Left colon (tissue), 2 donors: Measurements from ENCODE around the gene KCNV2. TPM values are rescaled to one million over a fixed set of nuclear protein-coding genes. Genes with fewer than 3 reads are reported as not detected.
A peak's percentile ranks its signal among the peaks of the same experiment; 100 is the strongest.

Experiments
- ATAC-seq: fragments of 200-7000 bp; cut with Tn5 transposase; one replicate; pipeline ENCODE4 v1.9.1; 2020; ENCODE audit warnings: mild to moderate bottlenecking, moderate library complexity
- DNase-seq, 2 donors: peaks; one replicate each; pipeline ENCODE4 v3.0.0-alpha.2; 2020
- intact Hi-C, 2 donors: fragments of 100-400 bp; cut with DNase I in 1 of 2; cut with micrococcal nuclease in 1 of 2; formaldehyde crosslinking; loops; one replicate each; pipeline versions ENCODE4 v1.11.2 to v1.14.0; 2022; cut with DNase I, micrococcal nuclease
- total RNA-seq, 2 donors: library from RNA; stranded (reverse); fragmentation: NEBNext Ultra II Directional; extraction: Animal tissue kit (Norgen Biotek cat#: 25700); gene quantifications; one replicate each; pipeline ENCODE4 v1.2.1, GENCODE V29; 2021
- donor health status: DM: no; HTN: no; CAD: no.
- donor health status: DM: yes; HTN: yes; CAD: no.

Gene KCNV2
- total RNA-seq, 2 donors from 2014 or later: not detected

DNA sequence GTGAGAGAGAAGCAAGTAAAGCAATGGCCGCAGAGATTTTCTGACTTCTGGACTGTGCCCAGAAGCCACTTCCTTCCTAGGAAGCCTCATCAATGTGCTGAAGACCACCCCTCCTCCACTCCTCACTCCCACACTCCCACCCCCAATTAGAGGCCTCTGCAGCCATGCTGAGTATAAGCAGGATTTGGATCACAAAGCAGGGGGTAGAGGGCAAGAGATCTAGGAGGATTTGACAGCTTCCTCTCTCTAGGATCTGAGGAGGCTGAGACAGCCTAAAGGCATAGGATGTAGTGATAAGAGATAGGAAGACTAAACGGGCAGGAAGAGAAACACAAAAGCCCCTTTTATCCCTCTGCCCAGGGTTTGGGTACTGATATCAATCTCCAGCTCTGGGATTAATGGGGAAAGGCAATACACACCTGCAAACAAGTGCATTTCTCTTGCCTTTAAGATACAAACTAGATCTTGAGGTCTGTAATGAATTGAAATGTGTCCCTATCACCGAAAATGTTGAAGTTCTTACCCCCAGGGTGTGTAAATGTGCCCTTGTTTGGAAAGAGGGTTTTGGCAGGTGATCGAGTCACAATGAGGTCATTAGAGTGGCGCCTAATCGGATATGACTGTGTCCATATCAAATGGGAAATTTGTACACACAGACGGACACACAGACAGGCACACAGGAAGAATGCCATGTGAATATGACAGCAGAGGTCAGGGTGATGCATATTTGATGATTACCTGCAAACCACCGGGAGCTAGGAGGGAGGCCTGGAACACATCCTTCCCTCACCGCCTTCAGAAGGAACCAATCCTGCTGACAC, 28.5 kb downstream of the KCNV2 start:
- no peak for DNase-seq
- intact Hi-C loops: no loop called here
- ATAC-seq: no peak

DNA sequence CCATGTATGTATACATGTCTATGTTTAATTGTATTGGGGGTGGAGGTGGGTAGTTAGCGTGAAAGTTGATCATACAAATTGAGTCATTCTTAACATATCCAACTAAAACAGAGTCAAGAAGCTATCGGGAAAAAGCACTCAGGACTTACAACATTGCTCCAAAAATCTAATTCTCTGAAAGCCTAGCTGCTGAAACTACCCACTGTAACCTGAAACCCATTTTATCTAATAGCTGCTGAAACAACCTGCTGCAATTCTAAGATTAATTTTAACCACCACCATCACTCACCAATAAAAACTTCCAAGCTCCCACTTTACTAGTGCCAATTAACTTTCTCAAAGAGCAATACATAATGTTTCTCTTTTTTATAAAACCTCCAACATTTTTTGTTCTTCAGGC, 32.2 kb downstream of the KCNV2 start:
- intact Hi-C loops: no loop called here
- ATAC-seq: no peak
- DNase-seq: no peak

DNA sequence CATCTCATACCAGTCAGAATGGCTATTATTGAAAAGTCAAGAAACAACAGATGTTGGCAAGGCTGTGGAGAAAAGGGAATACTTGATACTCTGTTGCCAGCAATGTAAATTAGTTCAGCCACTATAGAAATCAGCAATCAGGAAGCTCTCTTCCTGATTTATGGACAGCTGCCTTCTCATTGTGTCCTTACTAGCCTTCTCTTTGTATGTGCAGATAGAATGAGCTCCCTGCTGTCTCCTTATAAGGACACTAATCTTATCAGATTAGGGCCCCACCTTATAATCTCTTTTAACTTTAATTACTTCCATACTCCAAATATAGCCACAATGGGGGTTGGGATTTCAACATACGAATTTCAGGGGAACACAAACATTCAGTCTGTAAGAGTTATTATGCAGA, 38.0 kb downstream of the KCNV2 start:
- intact Hi-C loops: no loop called here
- ATAC-seq: peak; percentile 64
- no peak for DNase-seq

DNA sequence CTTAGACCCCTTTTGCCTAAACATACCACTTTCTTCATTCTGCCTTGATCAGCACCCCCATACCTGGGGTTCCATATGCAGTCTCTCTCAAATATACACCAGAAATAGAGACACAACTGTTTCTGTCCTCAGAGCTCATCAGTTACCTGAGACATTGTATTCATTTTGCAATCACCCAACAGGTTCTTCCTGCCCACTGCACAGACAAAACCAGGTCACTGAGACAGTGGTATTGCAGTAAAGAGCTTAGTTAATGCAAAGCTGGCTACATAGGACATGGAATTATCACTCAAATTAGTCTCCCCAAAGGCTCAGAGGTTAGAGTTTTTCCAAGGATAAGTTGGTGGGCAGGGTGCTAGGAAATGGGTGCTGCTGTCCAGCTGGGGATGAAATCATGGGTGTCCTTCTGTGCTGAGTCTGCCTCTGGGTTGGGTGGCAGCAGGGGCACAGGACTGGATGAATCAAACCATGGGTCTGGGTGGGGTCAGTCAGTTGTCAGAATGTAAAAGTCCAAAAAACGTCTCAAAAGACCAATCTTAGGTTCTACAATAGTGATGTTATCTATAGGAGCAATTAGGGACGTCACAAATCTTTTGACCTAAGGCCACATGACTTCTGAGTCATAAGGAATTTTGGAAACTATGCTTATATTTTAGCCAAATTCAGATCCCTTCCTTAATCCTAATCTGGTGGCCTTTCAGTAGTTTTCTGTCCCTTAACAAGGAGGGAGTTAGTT, 41.0 kb downstream of the KCNV2 start:
- ATAC-seq: no peak
- no peak for DNase-seq
- intact Hi-C loops: no loop called here

DNA sequence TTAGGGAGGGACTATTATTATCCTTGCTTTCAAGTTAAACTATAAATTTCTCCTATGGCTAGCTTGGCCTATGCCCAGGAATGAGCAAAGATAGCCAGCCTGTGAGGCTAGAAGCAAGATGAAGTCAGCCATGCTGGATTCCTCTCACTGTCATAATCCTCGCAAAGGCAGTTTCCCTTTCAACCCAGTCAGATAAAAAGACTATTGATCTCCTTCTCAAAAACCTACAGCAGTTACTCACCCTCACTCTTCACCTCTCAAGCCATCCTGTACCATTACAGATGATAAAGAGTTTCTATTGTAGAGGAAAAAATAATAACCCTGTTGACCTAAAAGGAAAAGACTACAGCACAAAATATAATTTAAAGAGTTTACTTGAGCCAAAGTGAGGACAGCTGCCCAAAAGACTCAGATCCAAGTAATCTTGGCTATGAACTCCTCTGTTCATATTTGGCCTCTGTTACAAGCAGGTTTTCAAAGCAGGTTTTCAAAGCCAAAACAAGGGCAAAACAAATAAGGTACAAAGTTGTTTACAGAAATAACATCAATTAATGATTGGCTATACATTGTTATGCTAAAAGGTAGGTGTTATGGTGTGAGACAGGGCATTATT, 41.7 kb downstream of the KCNV2 start:
- ATAC-seq: no peak
- DNase-seq: no peak
- intact Hi-C loops: no loop called here

DNA sequence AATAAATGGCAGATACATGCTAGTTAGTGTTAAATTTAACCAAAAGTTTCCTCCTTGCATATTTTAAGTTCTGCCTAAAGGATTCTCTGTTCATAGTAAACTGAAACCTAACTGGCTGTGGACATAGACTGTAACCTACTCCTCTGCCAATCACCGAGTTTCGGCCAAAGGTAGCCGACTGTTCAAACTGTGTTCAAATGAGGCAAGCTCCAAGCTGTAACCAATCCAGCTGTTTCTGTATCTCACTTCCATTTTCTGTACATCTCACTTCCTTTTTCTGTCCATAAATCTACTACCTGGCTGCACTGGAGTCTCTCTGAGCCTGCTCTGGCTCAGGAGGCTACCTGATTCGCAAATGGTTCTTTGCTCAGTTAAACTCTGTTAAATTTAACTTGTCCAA, 44.1 kb downstream of the KCNV2 start:
- ATAC-seq (no peak), DNase-seq (no peak)
- intact Hi-C loops: no loop called here

DNA sequence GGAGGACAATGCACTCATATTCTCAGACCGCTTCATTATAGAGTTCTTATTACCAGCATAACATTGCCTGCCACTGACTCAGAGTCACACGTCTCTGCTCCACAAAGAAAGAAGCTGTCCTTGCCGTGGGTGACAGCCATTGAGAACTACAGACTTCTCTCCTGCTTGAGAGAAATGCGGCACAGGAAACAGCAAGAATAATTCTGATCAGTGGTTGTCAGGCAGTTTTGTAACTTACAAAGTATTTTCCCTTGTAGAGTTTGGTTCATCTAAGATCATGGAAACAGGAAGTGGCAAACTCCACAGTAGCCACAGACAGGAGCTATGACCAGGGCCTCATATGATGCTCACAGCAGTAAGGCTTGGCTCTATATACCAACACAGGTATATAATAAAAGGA, 47.0 kb downstream of the KCNV2 start:
- ATAC-seq (no peak), DNase-seq (no peak)
- intact Hi-C loops: no loop called here

DNA sequence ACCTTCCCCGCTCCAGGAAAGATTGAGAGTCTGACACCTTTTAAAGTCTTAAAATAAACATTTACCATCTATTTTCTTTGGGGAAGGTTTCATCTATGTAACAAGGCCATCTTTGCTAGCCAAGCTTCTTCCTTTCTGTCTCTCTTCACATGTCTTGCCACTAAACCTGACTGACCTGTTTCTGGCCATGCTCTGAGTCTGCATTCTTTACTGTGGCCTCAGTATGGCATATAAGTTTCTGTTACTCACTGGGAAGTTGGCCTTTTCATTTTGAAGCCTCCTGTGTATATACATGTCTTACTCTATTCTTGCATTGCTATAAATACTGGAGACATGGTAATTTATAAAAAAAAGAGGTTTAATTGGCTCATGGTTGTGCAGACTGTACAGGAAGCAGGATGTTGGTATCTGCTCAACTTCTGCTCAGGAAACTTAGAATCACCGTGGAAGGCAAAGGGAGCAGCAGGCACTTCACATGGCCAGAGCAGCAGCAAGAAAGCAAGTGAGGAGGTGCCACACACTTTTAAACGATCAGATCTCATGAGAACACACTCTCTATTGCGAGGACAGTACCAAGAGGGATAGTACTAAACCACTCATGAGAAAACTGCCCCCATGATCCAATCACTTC, 48.1 kb downstream of the KCNV2 start:
- intact Hi-C loops: no loop called here
- DNase-seq (no peak), ATAC-seq (no peak)

DNA sequence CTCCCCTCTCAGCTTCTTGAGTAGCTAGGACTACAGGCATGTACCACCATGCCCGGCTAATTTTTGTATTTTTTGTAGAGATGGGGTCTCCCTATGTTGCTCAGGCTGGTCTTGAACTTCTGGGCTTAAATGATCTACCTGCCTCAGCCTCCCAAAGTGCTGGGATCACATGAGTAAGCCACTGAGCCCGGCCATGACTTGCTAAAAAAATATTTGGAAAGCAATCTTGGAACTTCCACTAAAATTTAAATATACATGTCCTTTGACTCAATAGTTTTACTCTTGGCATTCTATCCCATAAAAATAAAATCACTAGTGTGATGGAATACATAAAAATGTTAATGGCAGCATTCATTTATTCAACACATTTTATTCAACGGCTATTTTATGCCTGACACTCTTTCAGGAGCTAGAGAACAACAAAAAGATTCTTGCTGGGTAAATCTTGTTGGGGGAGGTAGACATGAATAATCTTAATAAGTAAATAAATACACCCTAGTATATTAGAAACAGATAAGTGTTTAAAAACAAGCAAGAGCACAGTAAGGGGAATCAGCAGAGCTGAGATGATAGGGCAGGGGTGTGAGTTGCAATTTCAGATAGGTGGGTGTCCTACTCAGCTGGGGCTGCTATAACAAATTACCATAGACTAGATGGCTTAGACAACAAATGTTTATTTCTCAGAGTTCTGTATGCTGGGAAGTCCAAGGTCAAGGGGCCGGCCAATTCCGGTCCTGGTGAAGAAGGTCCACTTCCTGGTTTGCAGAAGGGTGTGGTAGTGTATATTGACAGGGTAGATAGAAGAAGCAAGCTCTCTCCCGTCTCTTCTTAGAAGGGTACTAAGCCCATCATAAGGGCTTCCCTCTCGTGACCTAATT, 50.7 kb downstream of the KCNV2 start:
- ATAC-seq (peak; percentile 86), DNase-seq (peak in 1 of 2 donors; percentile 21)
- intact Hi-C loops: no loop called here

DNA sequence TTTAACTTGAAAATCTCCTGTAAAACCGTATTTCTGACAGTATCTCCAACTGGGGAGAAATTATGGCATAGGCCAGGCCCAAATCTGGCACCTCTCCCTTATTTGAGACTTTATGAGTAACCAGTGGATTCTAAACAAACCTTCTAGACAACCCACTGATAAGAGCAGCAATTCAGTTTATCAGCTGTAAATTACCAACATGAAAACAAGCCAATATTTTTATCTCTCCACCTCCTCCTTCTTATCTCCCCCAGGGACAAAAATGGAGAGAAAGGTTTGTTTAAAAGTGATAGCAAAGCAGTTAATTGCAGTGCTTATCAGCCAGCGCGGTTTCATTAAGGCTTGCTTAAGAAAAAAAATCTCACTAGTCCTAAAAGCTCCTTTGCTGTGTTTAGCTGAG, 53.8 kb downstream of the KCNV2 start:
- DNase-seq (no peak), ATAC-seq (peak; percentile 45)
- intact Hi-C loops: no loop called here

DNA sequence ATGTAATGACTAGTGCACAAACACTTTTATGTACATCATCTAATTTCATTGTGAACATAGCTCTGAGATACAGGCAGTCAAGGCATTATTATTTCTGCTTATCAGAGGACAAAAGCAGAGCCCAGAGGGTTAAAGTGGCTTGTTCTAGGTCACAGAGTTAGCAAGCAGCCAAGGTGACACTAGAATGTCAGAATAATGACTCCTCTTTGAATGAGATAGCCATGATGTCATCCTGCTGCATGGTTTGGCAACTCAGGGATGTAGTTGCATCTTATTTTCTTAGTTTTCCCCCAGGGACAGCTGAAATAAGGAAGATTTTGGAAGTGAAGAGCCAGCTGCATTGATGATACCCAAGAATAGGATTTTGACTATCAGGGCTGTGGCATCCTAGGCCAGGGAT, 54.4 kb downstream of the KCNV2 start:
- ATAC-seq: no peak
- intact Hi-C loops: no loop called here
- no peak for DNase-seq

DNA sequence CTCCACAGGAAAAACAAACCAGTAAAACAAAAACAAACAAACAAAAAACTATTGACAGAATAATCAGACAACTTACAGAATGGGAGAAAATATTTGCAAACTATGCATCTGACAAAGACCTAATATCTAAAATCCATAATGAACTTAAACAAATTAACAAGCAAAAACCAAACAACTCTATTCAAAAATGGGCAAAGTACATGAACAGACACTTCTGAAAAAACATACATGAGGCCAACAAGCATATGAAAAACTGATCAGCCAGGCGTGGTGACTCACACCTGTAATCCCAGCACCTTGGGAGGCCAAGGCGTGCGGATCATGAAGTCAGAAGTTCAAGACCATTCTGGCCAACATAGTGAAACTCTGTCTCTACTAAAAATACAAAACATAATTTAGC, 60.1 kb downstream of the KCNV2 start:
- DNase-seq (no peak), ATAC-seq (no peak)
- intact Hi-C loops: no loop called here

DNA sequence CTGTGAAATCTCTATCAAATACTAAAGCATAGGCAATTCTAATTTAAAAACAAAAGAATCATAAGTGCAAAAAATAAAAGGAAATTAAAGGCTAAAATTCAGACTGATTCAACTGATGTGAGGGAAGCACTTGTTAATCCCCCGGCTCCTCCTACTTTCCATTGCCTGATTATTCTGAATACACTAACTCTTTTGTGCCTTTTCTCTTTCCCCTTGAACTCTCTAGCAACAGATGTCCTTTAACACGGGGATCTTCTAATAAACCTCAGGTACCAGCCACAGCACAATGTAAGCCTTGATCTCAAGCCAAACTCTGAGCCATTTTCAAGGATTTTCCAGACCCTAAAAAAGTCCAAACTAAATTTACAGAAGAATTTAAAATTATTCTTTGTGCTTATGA, 61.5 kb downstream of the KCNV2 start:
- intact Hi-C loops: no loop called here
- DNase-seq (no peak), ATAC-seq (no peak)

Other genes starting within 250 kb of the KCNV2 start
- 10 to 100 TPM in 1 of 2 donors, 1 to 10 TPM in 1; 9.6 to 22.6 TPM for gene VLDLR, start 95.7 kb upstream of the KCNV2 start, total RNA-seq
- 10 to 100 TPM; 27.2 to 41.4 TPM for gene PUM3, start 126.6 kb downstream of the KCNV2 start, total RNA-seq